Stimulated activated naive B cell treated with anti-CD40 and anti-IgM and Interleukin-4, amounts not matched to agents 10 μg/mL and 1 μg/mL and 100 μg/mL, for 72 hours (primary cell): ENCODE data around the gene ARMC9.
A peak's percentile ranks its signal among the peaks of the same experiment; 100 is the strongest.

ENCODE experiments used
- ATAC-seq, 2 donors: fragments of 150-1000 bp; cut with Tn5 transposase; replicated peaks; 2 replicates each; pipeline ENCODE4 v1.10.0; 2021; ENCODE audit warnings: moderate library complexity in 1 of 2
- DNase-seq: peaks from one replicate; pipeline ENCODE4 v3.0.0; 2021
- H3K27ac Mint-ChIP-seq: one replicate; pipeline ENCODE4 v1.8.0; 2022; ENCODE audit warnings: mild to moderate bottlenecking, mixed read lengths
- H3K27me3 Mint-ChIP-seq, 2 donors: one replicate each; pipeline ENCODE4 v1.8.0; 2022; ENCODE audit warnings: mixed read lengths in 2 of 2
- H3K36me3 Mint-ChIP-seq, 2 donors: one replicate each; pipeline ENCODE4 v1.8.0; 2022; ENCODE audit warnings: mixed read lengths in 2 of 2, mild to moderate bottlenecking in 1 of 2
- H3K4me1 Mint-ChIP-seq, 2 donors: one replicate each; pipeline ENCODE4 v1.8.0; 2022; ENCODE audit warnings: mixed read lengths in 2 of 2, mild to moderate bottlenecking in 1 of 2
- H3K4me3 Mint-ChIP-seq, 2 donors: one replicate each; pipeline ENCODE4 v1.8.0; 2022; ENCODE audit warnings: mild to moderate bottlenecking in 2 of 2, mixed read lengths in 2 of 2, moderate library complexity in 1 of 2
- H3K9me3 Mint-ChIP-seq, 2 donors: one replicate each; pipeline ENCODE4 v1.8.0; 2022; ENCODE audit warnings: mixed read lengths in 2 of 2, mild to moderate bottlenecking in 1 of 2

The ARMC9 gene

DNA sequence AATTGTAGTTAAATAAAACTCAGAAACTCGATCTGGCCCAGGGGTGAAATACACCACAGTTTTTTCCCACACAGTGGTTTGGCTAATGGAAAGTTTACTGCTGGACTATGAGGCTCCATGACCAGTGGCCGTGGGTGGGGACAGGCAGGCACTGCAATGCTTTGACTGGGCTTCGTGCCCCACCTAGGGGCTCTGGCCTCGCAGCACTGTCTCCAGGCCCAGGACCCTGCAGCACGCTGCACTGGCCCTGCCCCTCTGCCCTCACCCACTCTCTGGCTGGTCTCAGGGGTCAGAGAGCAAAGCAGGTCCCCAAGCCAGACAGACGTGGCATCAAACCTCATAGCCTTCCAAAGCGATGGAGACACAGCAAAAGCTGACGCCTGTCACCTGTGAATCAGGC is 183.7 kb downstream of the ARMC9 start:
- Mint-ChIP-seq H3K27ac (no peak overlapping the region), H3K4me3 (no peak overlapping the region), H3K36me3 (peaks cover 10 to 18% of the 10 kb centered on the region in 2 donors), H3K27me3 (peaks cover 0 to 1% of the 10 kb centered on the region in 2 donors), H3K4me1 (peaks cover 22 to 24% of the 10 kb centered on the region in 2 donors), H3K9me3 (peaks cover 5 to 8% of the 10 kb centered on the region in 2 donors)
- peak in 1 of 2 donors; percentile 8 for ATAC-seq
- no peak for DNase-seq

DNA sequence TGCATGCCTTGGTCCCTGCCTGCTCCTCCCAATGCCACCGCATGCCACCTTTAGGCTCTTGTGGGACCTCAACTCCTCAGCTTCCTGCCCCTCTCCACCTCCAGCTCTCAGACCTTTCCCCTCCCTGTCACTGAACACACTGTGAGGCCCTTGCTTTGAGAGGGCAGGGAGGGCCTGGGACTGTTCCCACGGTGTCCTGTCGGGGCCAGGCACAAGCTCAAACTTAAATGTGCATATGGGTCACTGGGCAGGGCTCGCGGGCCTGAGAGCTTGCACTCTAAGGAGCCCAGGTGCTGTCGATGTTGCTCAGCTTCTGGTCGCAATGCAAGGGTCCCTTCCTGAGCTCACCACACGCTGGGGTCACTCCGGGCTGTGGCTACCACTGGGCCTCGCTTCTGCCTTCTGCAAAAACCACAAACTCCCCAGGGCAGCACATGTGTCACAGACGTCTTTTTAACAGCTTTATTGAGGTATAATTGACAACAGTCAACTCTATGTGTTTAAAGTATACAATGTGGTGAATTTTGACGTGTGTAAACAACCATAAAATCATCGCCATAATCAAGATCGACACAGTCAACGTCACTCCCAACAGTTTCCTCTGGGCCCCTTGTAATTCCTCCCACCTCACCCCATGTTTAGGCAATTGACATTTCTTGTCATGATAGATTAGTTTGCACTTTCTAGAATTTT is 185.1 kb downstream of the ARMC9 start:
- Mint-ChIP-seq H3K4me1 (peaks cover 27 to 28% of the 10 kb centered on the region in 2 donors), H3K9me3 (peaks cover 5 to 8% of the 10 kb centered on the region in 2 donors), H3K36me3 (peaks cover 14 to 20% of the 10 kb centered on the region in 2 donors), H3K27ac (no peak overlapping the region), H3K4me3 (no peak overlapping the region), H3K27me3 (no peaks in the 10 kb centered on the region)
- DNase-seq (no peak), ATAC-seq (peak; percentile 23 to 41)

DNA sequence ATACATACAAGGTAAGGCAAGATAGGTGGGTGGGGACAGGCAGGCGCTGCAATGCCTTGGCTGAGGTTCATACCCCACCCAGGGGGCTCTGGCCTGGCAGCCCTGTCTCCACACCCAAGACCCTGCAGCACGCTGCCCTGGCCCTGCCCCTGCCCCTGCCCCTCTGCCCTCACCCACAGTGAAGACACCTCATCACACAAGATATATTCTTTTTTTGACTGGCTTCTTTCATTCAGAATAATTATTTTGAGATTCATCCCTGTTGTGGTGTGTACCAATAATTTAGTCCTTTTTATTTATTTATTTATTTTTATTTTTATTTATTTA is 185.6 kb downstream of the ARMC9 start:
- Mint-ChIP-seq H3K4me3 (no peak overlapping the region), H3K27me3 (no peaks in the 10 kb centered on the region), H3K9me3 (peaks cover 5 to 8% of the 10 kb centered on the region in 2 donors), H3K27ac (no peak overlapping the region), H3K4me1 (peaks cover 31 to 33% of the 10 kb centered on the region in 2 donors), H3K36me3 (peaks cover 16 to 25% of the 10 kb centered on the region in 2 donors)
- DNase-seq (no peak), ATAC-seq (no peak)

DNA sequence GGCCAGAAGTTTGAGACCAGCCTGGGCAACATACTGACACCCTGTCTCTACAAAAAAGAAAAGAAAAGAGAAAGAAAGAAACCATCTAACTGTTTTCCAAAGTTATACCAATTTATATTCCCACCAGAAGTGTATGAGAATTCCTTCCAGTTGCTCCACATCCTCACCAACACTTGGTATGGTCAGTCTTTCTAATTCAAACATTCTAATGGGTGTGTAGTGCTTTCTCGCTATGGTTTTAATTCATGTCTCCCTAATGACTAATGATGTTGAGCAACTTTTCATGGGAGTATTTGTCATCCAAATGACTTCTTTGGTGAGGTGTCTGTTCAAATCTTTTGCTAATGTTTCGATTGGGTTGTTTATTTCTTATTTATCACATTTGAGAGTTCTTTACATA is 186.5 kb downstream of the ARMC9 start:
- Mint-ChIP-seq H3K9me3 (peaks cover 5 to 8% of the 10 kb centered on the region in 2 donors), H3K27me3 (no peaks in the 10 kb centered on the region), H3K4me3 (no peak overlapping the region), H3K4me1 (peaks cover 33 to 42% of the 10 kb centered on the region in 2 donors), H3K27ac (no peak overlapping the region), H3K36me3 (peaks cover 22 to 32% of the 10 kb centered on the region in 2 donors)
- DNase-seq (no peak), ATAC-seq (no peak)

DNA sequence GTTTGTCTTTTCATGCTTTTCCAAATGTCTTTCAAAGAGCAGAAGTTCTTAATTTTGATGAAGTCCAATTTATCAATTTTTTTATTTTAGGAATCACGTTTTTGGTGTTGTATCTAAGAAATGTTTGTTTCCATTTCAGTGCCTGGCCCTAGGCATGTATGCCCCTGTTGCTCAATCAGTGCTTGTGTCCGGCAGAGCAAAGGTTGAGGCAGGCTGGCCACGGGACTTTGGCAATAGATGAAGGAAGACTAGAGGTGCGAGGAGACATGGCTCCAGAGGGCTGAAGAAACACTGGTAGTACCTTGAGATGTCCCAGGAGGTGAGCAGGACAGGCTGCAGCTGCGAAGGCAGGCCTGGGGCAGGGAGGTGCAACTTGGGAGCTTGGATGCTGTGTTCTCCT is 187.0 kb downstream of the ARMC9 start:
- peaks cover 37 to 47% of the 10 kb centered on the region in 2 donors for H3K4me1 Mint-ChIP-seq
- no peak for ATAC-seq
- H3K4me3 Mint-ChIP-seq = no peak overlapping the region
- H3K27ac Mint-ChIP-seq = no peak overlapping the region
- H3K36me3 Mint-ChIP-seq = peaks cover 22 to 32% of the 10 kb centered on the region in 2 donors
- peaks cover 5 to 8% of the 10 kb centered on the region in 2 donors for H3K9me3 Mint-ChIP-seq
- no peak for DNase-seq
- H3K27me3 Mint-ChIP-seq = no peaks in the 10 kb centered on the region

DNA sequence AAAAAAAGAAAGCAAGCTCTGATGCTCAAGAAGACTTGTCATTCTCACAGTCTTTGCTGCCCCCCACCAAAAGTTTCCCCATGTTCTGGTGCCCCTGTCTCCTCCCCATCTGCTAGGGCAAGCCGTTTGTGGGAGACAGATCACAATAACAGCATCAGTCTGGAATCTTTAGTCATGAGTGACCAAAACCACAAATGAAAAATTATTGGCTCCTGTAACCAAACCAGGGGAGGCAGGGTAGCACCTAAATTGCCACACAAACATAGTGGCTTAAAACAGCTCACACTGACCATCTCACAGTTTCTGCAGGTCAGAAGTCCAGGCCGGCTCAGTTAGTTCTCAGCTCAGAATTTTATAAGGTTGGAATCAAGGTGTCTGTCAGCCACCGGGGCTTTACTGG is 188.0 kb downstream of the ARMC9 start:
- Mint-ChIP-seq H3K9me3 (peaks cover 5 to 8% of the 10 kb centered on the region in 2 donors), H3K36me3 (peaks cover 22 to 38% of the 10 kb centered on the region in 2 donors), H3K4me1 (peaks cover 43 to 55% of the 10 kb centered on the region in 2 donors), H3K4me3 (no peak overlapping the region), H3K27me3 (no peaks in the 10 kb centered on the region), H3K27ac (no peak overlapping the region)
- DNase-seq (no peak), ATAC-seq (peak in 1 of 2 donors; percentile 16)

DNA sequence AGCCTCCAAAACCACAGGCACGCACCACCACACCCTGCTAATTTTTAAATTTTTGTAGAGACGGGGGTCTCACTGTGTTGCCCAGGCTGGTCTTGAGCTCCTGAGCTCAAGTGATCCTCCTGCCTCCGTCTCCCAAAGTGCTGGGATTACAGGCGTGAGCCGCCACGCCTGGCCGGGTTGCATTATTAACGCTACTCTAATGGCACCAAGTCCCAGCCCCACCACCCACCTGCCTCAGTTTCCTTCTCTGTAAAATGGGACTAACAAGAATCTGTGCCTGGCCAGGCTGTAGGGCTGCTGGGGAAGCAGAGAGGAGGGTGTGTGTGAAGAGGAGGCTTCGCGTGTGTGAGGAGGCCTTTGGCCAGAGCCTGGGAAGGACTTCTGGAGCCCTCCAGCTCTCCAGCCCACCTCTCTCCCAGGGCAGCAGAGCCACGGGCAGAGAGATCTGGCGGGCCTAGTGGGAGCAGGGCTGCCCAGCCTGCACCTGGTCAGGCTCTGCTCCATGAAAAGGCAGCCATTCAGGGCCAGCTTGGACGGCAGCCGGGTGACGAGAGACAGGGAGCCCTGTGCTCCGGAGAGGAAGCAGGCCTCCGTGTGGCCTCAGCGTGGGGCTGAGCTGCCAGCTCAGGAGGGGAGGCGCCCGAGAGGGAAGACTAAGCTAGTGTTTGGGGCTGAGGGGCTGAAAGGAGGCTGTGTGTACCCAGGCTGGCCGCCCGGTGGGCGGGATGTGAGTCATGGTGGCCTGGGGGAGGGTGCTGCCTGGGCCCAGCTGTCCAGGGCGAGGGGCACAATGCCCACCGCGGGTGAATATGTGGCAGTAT is 189.7 kb downstream of the ARMC9 start:
- H3K36me3 Mint-ChIP-seq = peaks cover 23 to 43% of the 10 kb centered on the region in 2 donors
- ATAC-seq = no peak

DNA sequence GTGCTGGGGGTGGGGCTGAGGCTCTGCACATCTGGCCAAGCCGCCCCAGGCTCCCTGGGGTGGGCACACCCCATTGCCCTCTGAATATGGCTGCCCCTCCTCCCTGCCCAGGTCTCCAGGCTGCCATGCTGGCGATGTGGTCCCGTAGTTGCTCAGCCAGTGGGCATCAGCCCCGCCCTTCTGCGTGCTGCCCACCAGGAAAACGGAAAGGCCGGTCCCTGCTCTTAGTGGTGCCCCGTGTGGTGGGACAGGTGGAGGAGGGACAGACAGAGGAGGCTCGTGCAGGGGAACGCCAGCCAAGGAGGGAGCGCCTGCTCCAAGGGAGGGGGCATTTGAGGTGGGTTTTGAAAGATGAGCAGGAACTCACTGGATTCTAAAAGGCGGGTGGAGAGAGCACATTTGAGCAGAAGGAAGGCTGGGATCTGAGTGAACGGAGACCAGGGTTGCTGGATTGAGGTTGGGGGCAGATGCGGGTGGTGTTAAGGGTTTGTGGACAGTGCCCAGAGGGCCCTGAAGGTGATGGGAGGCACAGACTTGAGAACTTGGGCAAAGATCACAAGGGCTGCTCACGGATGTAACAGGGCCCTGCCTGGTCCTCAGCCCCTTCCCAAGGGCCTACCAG is 190.4 kb downstream of the ARMC9 start:
- Mint-ChIP-seq H3K27me3 (no peaks in the 10 kb centered on the region), H3K27ac (peak overlapping the region; percentile 89), H3K9me3 (peaks cover 6 to 8% of the 10 kb centered on the region in 2 donors), H3K4me1 (peaks cover 54 to 60% of the 10 kb centered on the region in 2 donors), H3K36me3 (peaks cover 25 to 48% of the 10 kb centered on the region in 2 donors), H3K4me3 (no peak overlapping the region)
- DNase-seq (no peak), ATAC-seq (no peak)

More for the DNA sequence above, 189.7 kb downstream of the ARMC9 start:
- peak overlapping the region; percentile 89 for H3K27ac Mint-ChIP-seq
- H3K9me3 Mint-ChIP-seq = peaks cover 6 to 8% of the 10 kb centered on the region in 2 donors
- H3K4me1 Mint-ChIP-seq = peaks cover 52 to 60% of the 10 kb centered on the region in 2 donors
- H3K27me3 Mint-ChIP-seq = no peaks in the 10 kb centered on the region
- no peak for DNase-seq
- H3K4me3 Mint-ChIP-seq = no peak overlapping the region

DNA sequence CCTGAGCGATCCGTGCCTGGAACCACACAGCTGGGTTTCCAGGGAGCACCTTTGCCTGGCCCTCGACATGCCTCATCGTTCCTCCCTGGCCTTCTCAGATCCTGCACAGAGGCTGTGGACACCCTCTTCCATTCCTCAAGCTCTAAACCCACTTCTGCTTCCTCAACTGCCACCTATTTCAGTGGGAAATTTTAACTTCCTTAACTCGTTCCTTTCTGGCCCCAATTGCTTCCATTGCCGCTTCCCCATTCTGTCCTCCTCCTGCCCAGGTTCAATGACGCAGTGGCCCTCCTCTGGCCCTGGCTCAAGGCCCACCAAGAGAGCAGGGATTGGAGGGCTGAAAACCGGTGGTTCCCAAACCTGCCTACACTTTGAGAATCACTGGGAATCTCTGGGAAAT is 192.2 kb downstream of the ARMC9 start:
- ATAC-seq (no peak), DNase-seq (no peak)
- peaks cover 0 to 2% of the 10 kb centered on the region in 2 donors for H3K9me3 Mint-ChIP-seq
- H3K4me3 Mint-ChIP-seq = no peak overlapping the region
- H3K27me3 Mint-ChIP-seq = no peaks in the 10 kb centered on the region
- peak overlapping the region; percentile 100 for H3K27ac Mint-ChIP-seq
- peaks cover 61 to 72% of the 10 kb centered on the region in 2 donors for H3K4me1 Mint-ChIP-seq
- H3K36me3 Mint-ChIP-seq = peaks cover 18 to 43% of the 10 kb centered on the region in 2 donors

DNA sequence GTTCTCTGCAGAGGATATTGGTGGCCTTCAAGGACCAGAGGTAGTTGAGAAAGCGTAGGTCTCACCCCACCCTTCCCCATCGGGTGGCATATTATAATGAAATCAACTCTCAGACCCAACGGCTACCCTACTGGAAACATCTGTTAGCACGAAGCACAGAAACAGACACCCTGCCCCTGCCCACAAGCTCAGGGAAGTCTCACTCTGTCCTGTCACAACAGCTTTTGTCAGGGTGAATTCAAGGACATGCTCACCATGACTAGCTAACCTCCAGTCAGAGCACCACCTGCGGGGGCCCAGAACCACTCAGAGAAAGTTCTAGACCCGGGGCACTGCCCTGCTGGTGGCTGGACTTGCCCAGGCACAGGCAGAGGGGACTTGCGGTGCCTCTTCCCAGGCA is 193.6 kb downstream of the ARMC9 start:
- Mint-ChIP-seq H3K27ac (peak overlapping the region; percentile 100), H3K4me1 (peaks cover 63 to 79% of the 10 kb centered on the region in 2 donors), H3K4me3 (peak overlapping the region; percentile 92 to 100), H3K27me3 (no peaks in the 10 kb centered on the region), H3K9me3 (peaks cover 0 to 2% of the 10 kb centered on the region in 2 donors), H3K36me3 (peaks cover 23 to 42% of the 10 kb centered on the region in 2 donors)
- DNase-seq (peak; percentile 75), ATAC-seq (peak; percentile 64 to 68)

DNA sequence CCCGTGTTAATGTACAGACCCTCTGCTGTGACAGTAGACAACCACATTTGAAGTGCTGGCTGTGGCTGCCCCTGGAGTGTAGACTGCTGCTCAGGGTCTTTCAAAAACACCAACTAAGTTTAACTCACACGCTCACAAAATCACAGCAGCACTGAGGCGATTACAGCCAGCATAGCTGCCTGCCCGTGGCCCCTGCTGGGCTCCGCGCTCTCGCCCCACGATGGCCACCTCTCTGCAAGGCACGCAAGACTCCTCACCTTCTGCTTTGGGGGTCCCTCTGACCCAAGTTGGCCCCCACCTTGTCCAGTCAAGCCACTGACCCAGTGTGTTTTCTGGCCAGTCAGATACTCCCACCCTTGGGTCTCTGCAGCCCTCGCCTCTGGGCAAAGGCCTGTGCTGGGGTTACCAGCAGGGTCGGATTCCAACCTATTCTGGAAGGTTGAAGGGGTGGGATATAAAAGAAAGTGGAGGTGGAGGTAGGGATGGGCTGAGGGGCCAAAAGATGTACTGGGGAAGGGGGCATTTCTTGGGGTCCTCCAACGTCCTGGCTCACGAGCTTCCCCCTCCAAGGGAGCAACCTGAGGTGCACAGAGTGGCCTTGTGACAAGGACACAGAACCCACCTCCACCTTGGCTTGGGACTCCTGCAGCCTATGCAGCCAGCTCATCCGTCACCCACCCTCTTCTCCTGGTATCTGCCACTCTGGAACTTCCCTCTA is 194.2 kb downstream of the ARMC9 start:
- ATAC-seq = no peak
- H3K27me3 Mint-ChIP-seq = no peaks in the 10 kb centered on the region
- peaks cover 67 to 85% of the 10 kb centered on the region in 2 donors for H3K4me1 Mint-ChIP-seq
- DNase-seq = no peak
- peak overlapping the region; percentile 92 to 100 for H3K4me3 Mint-ChIP-seq
- H3K36me3 Mint-ChIP-seq = peaks cover 25 to 46% of the 10 kb centered on the region in 2 donors
- peaks cover 0 to 2% of the 10 kb centered on the region in 2 donors for H3K9me3 Mint-ChIP-seq
- peak overlapping the region; percentile 100 for H3K27ac Mint-ChIP-seq

DNA sequence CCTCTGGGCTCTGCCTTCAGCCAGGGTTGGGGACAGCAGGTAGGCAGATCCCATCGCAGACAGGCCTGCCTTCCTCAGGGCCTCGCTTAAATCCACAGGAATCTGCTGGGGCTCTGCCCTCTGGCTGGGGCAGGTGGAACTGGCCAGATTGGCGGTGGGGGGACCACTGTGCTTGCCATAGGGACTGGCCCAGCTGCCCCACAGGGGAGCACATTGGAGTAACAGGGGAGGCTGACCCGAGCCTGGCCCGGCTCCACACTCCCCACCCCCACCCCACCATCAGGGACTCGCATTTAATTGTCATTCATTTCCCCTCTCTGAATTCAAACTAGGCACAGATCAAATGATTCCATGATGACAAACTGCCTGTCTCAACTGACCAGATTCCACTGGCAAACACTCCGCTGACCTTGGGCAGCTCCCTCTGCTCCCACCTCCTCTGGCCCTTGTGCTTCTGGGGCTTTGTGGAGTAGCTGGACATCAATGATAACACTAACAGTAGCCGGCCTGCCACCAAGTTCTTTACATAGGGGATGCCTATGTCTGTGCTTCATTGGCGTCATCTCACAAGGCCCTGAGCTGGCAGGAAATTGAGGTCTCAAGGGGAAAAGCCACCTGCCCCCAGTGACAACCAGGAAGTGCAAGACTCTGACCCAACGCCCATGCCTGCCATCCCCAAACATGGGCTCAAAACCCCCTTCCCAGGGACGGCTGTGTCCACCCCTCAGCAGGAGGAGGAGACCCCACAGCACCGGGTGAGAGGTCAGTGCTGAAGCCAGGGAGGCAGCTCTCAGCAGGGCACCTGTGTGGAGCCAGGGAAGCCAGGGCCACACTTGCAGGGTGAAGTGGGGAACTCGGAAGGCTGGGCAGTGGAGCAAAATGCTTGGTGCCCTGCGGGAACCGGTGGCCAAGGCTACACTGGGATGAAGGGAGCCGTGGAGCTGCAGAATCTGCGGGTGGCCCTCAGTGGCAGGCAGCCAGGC is 195.0 kb downstream of the ARMC9 start:
- Mint-ChIP-seq H3K4me1 (peaks cover 63 to 86% of the 10 kb centered on the region in 2 donors), H3K4me3 (peak overlapping the region; percentile 92 to 100), H3K36me3 (peaks cover 26 to 49% of the 10 kb centered on the region in 2 donors), H3K27ac (peak overlapping the region; percentile 100), H3K27me3 (no peaks in the 10 kb centered on the region), H3K9me3 (peaks cover 0 to 2% of the 10 kb centered on the region in 2 donors)
- peak; percentile 86 for DNase-seq
- peak; percentile 61 to 67 for ATAC-seq
